ENCODE measurements around the gene STAG1.

The STAG1 gene

DNA sequence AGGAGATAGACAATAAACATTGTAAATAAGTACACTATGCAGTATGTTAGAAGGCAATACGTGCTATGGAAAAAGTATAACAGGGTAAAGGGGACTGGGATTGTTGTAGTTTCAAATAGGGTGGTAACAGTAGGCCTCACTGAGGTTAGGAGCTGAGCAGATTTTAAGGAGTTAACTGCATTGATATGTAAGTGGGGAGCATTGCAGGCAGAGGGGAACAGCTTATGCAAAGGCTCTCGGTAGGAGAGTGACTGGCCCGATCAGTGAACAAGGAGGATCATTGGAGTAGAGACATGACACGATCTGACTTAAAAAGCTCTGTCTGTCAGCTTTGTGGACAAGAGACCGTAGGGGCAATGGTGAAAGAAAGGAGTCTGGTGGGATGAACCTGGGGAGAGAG lies 455.2 kb downstream of the STAG1 start:
- no peak for DNase-seq

DNA sequence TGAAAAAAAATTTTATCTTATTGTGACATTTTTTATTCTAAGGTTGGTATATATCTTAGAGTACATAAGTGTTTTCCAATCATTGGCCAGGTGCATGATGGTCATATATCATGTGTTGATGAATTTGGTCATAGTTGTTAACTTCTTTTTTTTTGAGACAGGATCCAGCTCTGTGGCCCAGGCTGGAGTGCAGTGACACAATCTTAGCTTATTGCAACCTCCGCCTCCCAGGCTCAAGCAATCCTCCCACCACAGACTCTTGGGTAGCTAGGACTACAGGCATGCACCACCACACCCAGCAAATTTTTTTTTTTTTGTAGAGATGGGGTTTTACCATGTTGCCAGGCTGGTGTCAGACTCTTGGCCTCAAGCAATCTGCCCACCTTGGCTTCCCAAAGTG lies 458.0 kb downstream of the STAG1 start:
- DNase-seq = no peak

DNA sequence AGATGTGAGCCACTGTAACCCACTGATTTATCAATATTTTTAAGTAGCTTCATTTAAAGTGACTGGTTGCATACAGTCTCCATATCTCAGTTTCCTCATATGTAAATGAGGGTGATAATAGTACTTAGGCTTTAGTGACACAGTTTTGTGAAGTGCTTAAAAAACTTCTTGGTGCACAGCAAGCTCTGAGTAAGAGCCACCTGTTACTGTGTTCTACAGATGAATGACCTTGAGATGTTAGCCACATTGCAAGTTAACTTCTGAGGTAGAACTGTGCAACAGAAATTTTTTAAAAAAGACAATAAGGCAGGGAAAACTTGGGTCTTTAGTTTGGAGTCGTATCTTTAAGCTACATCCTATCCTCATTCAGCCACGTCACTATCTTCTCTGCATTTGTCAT lies 458.9 kb downstream of the STAG1 start:
- DNase-seq = no peak

DNA sequence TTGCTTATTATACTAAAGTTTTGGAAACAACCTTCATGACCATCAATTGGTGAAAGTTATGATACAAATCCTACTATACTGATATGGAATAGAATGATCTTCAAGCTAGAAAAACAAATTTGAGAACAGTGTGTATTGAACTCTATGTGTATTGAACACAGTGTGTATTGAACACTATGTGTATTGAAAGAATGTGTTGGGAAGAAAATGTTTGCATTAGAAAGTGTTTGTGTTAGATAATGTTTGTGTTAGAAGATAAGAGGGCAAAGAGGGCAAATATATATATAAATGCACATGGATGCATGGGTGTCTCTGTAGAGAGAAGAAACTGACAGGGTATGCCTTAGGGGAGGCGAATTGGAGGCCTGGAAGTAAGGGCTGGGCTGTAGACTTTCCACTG lies 459.7 kb downstream of the STAG1 start:
- DNase-seq = no peak

DNA sequence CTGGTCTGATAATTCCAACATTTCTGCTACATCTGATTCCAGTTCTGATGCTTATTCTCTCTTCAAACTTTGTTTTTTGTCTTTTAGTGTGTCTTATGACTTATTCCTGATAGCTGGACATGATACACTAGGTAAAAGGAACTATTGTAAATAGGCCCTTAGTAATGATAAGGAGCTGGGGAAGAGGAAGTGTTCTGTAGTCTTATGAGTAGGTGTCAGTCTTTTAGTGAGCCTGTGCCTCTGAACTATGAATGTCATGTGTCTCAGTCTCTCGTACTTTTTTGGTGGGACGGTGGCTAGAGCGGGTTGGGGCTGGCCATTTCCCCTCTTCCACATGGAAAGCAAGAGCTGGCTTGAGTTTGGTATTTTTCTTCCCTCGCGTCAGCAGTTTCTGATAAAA lies 460.9 kb downstream of the STAG1 start:
- no peak for DNase-seq

Data from KG1 (cell line).